ENCODE results near the gene FRMPD4. TPM values are rescaled to one million over a fixed set of nuclear protein-coding genes. Genes with fewer than 3 reads are reported as not detected.

The FRMPD4 gene
- total RNA-seq, 3 donors from 2014 or later (not counting 1 experiment from before 2014, with no cell fraction given) = not detected

- no peaks in the 10 kb centered on the region for H3K36me3 Mint-ChIP-seq
- H3K27me3 ChIP-seq (ENCODE audit: control insufficient read depth, insufficient read depth, low read length) = no peaks in the 10 kb centered on the region
- ATAC-seq (no peak), DNase-seq (no peak)
- no peaks in the 10 kb centered on the region for H3K4me1 ChIP-seq (ENCODE audit: control insufficient read depth, insufficient read depth, low read length)
- no peak overlapping the region for H3K4me3 Mint-ChIP-seq
- no CpG with 5 or more reads among the region's 3 CpGs for WGBS (ENCODE audit: insufficient coverage)
- H3K4me1 Mint-ChIP-seq = no peaks in the 10 kb centered on the region
- H3K36me3 ChIP-seq (ENCODE audit: control insufficient read depth, insufficient read depth, low read length) = no peaks in the 10 kb centered on the region
- peaks cover 0 to 2% of the 10 kb centered on the region in 2 donors for H3K9me3 Mint-ChIP-seq
- H3K27me3 Mint-ChIP-seq (ENCODE audit: low read depth in 2 of 2) = no peaks in the 10 kb centered on the region
- H3K27ac Mint-ChIP-seq = no peak overlapping the region
- no peak overlapping the region for H3K27ac ChIP-seq (ENCODE audit: low read length)
- no peak overlapping the region for H3K4me3 ChIP-seq (ENCODE audit: low read length)
- intact Hi-C loops (cut with micrococcal nuclease) = no loop called here
- TF ChIP-seq CTCF (IDR thresholded peaks at IDR 0.05) = no peak
- no peaks in the 10 kb centered on the region for H3K9me3 ChIP-seq (ENCODE audit: control insufficient read depth, insufficient read depth, low read length)
Observed at GRCh38 chrX:12210971-12211370, 72.7 kb downstream of the FRMPD4 start.

GRCh38 chrX:12223650-12224049 is 85.4 kb downstream of the FRMPD4 start:
- no peak overlapping the region for H3K4me3 Mint-ChIP-seq
- intact Hi-C loops (cut with micrococcal nuclease) = no loop called here

GRCh38 chrX:12225107-12225506 is 86.8 kb downstream of the FRMPD4 start:
- Mint-ChIP-seq H3K36me3 (no peaks in the 10 kb centered on the region), H3K27ac (no peak overlapping the region), H3K27me3 (ENCODE audit: low read depth in 2 of 2) (peaks cover 0 to 2% of the 10 kb centered on the region in 2 donors), H3K4me3 (no peak overlapping the region), H3K9me3 (peaks cover 4 to 5% of the 10 kb centered on the region in 2 donors), H3K4me1 (no peaks in the 10 kb centered on the region)
- ATAC-seq = no peak
- Histone ChIP-seq H3K27me3 (ENCODE audit: control insufficient read depth, insufficient read depth, low read length) (no peaks in the 10 kb centered on the region), H3K27ac (ENCODE audit: low read length) (no peak overlapping the region), H3K4me3 (ENCODE audit: low read length) (no peak overlapping the region), H3K9me3 (ENCODE audit: control insufficient read depth, insufficient read depth, low read length) (no peaks in the 10 kb centered on the region), H3K4me1 (ENCODE audit: control insufficient read depth, insufficient read depth, low read length) (no peaks in the 10 kb centered on the region), H3K36me3 (ENCODE audit: control insufficient read depth, insufficient read depth, low read length) (no peaks in the 10 kb centered on the region)
- no peak for DNase-seq
- intact Hi-C loops (cut with micrococcal nuclease) = no loop called here
- TF ChIP-seq CTCF (IDR thresholded peaks at IDR 0.05) = no peak
- WGBS (ENCODE audit: insufficient coverage) = no CpG with 5 or more reads among the region's 1 CpG

More at GRCh38 chrX:12223650-12224049, 85.4 kb downstream of the FRMPD4 start:
- no peaks in the 10 kb centered on the region for H3K4me1 ChIP-seq (ENCODE audit: control insufficient read depth, insufficient read depth, low read length)
- ATAC-seq (no peak), DNase-seq (no peak)
- Mint-ChIP-seq H3K4me1 (no peaks in the 10 kb centered on the region), H3K36me3 (no peaks in the 10 kb centered on the region), H3K27ac (no peak overlapping the region), H3K9me3 (peaks cover 0 to 4% of the 10 kb centered on the region in 2 donors), H3K27me3 (ENCODE audit: low read depth in 2 of 2) (no peaks in the 10 kb centered on the region)
- H3K9me3 ChIP-seq (ENCODE audit: control insufficient read depth, insufficient read depth, low read length) = no peaks in the 10 kb centered on the region
- no peak overlapping the region for H3K27ac ChIP-seq (ENCODE audit: low read length)
- no peak overlapping the region for H3K4me3 ChIP-seq (ENCODE audit: low read length)
- 100% methylated on average over 3 of the region's 4 CpGs for WGBS (ENCODE audit: insufficient coverage)
- no peak for TF ChIP-seq CTCF (IDR thresholded peaks at IDR 0.05)
- no peaks in the 10 kb centered on the region for H3K36me3 ChIP-seq (ENCODE audit: control insufficient read depth, insufficient read depth, low read length)
- no peaks in the 10 kb centered on the region for H3K27me3 ChIP-seq (ENCODE audit: control insufficient read depth, insufficient read depth, low read length)

GRCh38 chrX:12227412-12228041 is 89.3 kb downstream of the FRMPD4 start:
- Histone ChIP-seq H3K36me3 (ENCODE audit: control insufficient read depth, insufficient read depth, low read length) (no peaks in the 10 kb centered on the region), H3K27ac (ENCODE audit: low read length) (no peak overlapping the region), H3K4me1 (ENCODE audit: control insufficient read depth, insufficient read depth, low read length) (no peaks in the 10 kb centered on the region), H3K4me3 (ENCODE audit: low read length) (no peak overlapping the region), H3K27me3 (ENCODE audit: control insufficient read depth, insufficient read depth, low read length) (no peaks in the 10 kb centered on the region), H3K9me3 (ENCODE audit: control insufficient read depth, insufficient read depth, low read length) (no peaks in the 10 kb centered on the region)
- WGBS (ENCODE audit: insufficient coverage) = 23% methylated on average over 1 of the region's 2 CpGs
- intact Hi-C loops (cut with micrococcal nuclease) = no loop called here
- DNase-seq (no peak), ATAC-seq (no peak)
- no peaks in the 10 kb centered on the region for H3K36me3 Mint-ChIP-seq
- H3K9me3 Mint-ChIP-seq = peaks cover 0 to 5% of the 10 kb centered on the region in 2 donors
- peaks cover 0 to 2% of the 10 kb centered on the region in 2 donors for H3K27me3 Mint-ChIP-seq (ENCODE audit: low read depth in 2 of 2)
- no peak overlapping the region for H3K27ac Mint-ChIP-seq
- TF ChIP-seq CTCF (IDR thresholded peaks at IDR 0.05) = no peak
- no peak overlapping the region for H3K4me3 Mint-ChIP-seq
- no peaks in the 10 kb centered on the region for H3K4me1 Mint-ChIP-seq
